Measurements from ENCODE around the gene FRMD8. TPM values are rescaled to one million over a fixed set of nuclear protein-coding genes. Genes with fewer than 3 reads are reported as not detected.

The FRMD8 gene
- total RNA-seq, 1 donor from 2014 or later: 21.9 TPM

DNA sequence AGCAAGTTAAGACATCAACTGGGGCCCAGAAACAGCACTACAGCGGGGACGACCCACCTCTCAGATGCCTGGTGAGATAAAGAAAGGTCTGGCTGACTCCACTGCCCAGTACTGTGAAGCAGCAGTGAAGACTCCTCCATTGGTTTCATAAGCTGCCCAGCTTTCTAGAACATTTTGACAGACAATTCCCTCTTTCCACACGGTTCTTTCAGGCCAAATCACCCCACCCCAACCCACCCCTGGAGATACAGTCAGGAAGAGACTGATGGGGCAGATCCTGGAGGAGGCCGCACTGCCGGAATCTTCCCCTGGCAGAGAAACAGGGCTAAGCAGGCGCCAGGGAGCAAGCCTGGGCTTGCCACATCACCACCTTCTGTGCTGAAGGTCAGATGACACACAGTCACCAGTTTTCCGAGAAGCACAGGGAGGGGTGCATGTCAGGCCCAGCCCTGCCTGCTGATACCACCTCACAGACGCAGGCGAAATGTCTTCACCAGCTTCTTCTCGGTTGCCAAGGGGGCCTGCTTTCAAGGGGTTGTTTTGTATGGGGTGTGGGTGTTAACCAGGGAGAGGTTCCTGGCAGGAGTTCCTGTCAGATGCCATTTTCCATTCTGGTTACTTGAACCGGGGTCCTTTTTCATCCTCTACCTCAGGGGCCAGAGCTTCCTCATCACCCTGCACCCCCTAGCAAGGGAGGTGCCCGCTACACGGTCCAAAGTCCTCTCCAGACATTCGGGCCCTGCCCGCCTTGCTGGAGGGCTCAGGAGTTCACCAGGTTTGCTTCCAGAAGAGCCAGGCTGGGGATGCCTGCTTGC lies 34.7 kb downstream of the FRMD8 start:
- TF ChIP-seq, protein P1, sequence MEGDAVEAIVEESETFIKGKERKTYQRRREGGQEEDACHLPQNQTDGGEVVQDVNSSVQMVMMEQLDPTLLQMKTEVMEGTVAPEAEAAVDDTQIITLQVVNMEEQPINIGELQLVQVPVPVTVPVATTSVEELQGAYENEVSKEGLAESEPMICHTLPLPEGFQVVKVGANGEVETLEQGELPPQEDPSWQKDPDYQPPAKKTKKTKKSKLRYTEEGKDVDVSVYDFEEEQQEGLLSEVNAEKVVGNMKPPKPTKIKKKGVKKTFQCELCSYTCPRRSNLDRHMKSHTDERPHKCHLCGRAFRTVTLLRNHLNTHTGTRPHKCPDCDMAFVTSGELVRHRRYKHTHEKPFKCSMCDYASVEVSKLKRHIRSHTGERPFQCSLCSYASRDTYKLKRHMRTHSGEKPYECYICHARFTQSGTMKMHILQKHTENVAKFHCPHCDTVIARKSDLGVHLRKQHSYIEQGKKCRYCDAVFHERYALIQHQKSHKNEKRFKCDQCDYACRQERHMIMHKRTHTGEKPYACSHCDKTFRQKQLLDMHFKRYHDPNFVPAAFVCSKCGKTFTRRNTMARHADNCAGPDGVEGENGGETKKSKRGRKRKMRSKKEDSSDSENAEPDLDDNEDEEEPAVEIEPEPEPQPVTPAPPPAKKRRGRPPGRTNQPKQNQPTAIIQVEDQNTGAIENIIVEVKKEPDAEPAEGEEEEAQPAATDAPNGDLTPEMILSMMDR (IDR thresholded peaks at IDR 0.05; ENCODE audit: insufficient read depth, low read length, severe bottlenecking): no peak
- FAIRE-seq (peak; percentile 47), DNase-seq (ENCODE audit: low read depth) (peak; percentile 99)
- peak overlapping the region; percentile 51 for H3K4me3 ChIP-seq (ENCODE audit: low read depth, low read length)
- H3K36me3 ChIP-seq (ENCODE audit: control insufficient read depth, insufficient read depth, low read length): peaks cover 18% of the 10 kb centered on the region
- no peaks in the 10 kb centered on the region for H3K27me3 ChIP-seq (ENCODE audit: control insufficient read depth, insufficient read depth, low read length)

DNA sequence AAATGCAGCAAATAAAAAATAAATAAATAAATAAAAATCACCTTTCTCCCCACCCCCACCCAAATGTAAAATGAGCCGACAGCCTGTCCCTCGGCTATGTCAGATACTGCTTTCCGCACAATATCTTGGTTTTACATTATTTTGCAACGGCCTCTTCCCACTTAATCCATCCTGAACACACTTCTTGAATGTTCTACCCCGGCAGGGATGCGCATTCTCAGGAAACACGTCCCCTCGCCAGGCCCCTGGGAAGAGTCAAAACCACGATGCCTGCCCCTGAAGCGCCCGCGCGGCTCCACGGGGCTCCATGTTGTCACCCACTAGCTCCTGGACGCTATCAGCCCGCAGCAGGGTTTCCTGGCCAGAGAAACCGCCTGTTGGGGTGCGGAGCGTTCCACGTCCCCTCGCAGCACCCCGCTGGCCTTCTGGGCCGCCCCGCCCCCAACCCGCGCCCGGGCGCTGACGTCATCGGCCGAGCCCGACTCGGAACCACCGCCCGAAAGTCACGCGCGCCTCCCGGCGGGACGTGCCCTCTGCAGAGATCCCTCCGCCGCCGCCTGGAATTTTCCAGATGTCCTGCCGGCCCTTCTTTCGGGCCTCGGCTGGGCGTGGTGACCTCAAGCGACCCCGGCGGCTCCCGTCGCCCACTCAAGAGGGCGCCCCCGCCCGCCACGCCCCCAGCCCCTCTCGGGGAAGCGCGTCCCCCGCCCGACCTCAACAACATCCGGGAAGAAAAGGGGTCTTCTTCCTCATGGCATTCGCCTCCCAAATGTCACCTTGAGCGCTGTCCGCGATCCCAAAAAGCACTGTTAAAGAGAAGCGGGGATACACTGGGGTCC lies 35.6 kb downstream of the FRMD8 start:
- peaks cover 18% of the 10 kb centered on the region for H3K36me3 ChIP-seq (ENCODE audit: control insufficient read depth, insufficient read depth, low read length)
- FAIRE-seq: no peak
- H3K27me3 ChIP-seq (ENCODE audit: control insufficient read depth, insufficient read depth, low read length): no peaks in the 10 kb centered on the region
- TF ChIP-seq, protein P1 (IDR thresholded peaks at IDR 0.05; ENCODE audit: insufficient read depth, low read length, severe bottlenecking): no peak
- H3K4me3 ChIP-seq (ENCODE audit: low read depth, low read length): peak overlapping the region; percentile 93
- peak; percentile 80 for DNase-seq (ENCODE audit: low read depth)

DNA sequence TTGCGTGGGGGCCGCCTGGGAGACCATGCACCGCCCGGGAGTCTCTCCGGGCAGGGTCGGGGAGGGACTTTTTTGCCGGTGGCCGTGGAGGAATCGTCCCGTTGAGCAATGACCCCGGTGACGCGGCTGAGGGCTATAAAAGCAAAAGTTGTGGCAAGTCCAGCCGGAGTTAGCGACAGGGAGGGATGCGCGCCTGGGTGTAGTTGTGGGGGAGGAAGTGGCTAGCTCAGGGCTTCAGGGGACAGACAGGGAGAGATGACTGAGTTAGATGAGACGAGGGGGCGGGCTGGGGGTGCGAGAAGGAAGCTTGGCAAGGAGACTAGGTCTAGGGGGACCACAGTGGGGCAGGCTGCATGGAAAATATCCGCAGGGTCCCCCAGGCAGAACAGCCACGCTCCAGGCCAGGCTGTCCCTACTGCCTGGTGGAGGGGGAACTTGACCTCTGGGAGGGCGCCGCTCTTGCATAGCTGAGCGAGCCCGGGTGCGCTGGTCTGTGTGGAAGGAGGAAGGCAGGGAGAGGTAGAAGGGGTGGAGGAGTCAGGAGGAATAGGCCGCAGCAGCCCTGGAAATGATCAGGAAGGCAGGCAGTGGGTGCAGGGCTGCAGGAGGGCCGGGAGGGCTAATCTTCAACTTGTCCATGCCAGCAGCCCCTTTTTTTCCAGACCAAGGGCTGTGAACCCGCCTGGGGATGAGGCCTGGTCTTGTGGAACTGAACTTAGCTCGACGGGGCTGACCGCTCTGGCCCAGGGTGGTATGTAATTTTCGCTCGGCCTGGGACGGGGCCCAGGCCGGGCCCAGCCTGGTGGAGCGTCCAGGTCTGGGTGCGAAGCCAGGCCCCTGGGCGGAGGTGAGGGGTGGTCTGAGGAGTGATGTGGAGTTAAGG lies 36.4 kb downstream of the FRMD8 start, which contains the start of gene NEAT1:
TSS of gene NEAT1 (plus strand) at position 166 of the 883 bp plus-strand sequence.
- TF ChIP-seq, protein P1 (IDR thresholded peaks at IDR 0.05; ENCODE audit: insufficient read depth, low read length, severe bottlenecking): no peak
- H3K27me3 ChIP-seq (ENCODE audit: control insufficient read depth, insufficient read depth, low read length): no peaks in the 10 kb centered on the region
- H3K36me3 ChIP-seq (ENCODE audit: control insufficient read depth, insufficient read depth, low read length): peaks cover 18% of the 10 kb centered on the region
- DNase-seq (ENCODE audit: low read depth): peak; percentile 71
- H3K4me3 ChIP-seq (ENCODE audit: low read depth, low read length): peak within 1 kb of the TSS; percentile 93
- no peak for FAIRE-seq

DNA sequence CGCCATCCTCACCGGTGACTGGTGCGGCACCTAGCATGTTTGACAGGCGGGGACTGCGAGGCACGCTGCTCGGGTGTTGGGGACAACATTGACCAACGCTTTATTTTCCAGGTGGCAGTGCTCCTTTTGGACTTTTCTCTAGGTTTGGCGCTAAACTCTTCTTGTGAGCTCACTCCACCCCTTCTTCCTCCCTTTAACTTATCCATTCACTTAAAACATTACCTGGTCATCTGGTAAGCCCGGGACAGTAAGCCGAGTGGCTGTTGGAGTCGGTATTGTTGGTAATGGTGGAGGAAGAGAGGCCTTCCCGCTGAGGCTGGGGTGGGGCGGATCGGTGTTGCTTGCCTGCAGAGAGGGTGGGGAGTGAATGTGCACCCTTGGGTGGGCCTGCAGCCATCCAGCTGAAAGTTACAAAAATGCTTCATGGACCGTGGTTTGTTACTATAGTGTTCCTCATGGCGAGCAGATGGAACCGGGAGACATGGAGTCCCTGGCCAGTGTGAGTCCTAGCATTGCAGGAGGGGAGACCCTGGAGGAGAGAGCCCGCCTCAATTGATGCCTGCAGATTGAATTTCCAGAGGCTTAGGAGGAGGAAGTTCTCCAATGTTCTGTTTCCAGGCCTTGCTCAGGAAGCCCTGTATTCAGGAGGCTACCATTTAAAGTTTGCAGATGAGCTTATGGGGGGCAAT lies 37.2 kb downstream of the FRMD8 start:
- peak overlapping the region; percentile 93 for H3K4me3 ChIP-seq (ENCODE audit: low read depth, low read length)
- H3K27me3 ChIP-seq (ENCODE audit: control insufficient read depth, insufficient read depth, low read length): no peaks in the 10 kb centered on the region
- TF ChIP-seq, protein P1 (IDR thresholded peaks at IDR 0.05; ENCODE audit: insufficient read depth, low read length, severe bottlenecking): no peak
- FAIRE-seq (no peak), DNase-seq (ENCODE audit: low read depth) (peak; percentile 6)
- peaks cover 18% of the 10 kb centered on the region for H3K36me3 ChIP-seq (ENCODE audit: control insufficient read depth, insufficient read depth, low read length)

Measured in bronchial epithelial cell (primary cell).